Chondrocyte (in vitro differentiated cells): Measurements from ENCODE around the gene NTRK2. TPM values are rescaled to one million over a fixed set of nuclear protein-coding genes. Genes with fewer than 3 reads are reported as not detected.

Source experiments
- DNase-seq: peaks from one replicate; pipeline ENCODE4 v3.0.0; 2021; ENCODE audit warnings: mixed read lengths, low spot score
- H3K27ac Mint-ChIP-seq: one replicate; pipeline ENCODE4 v1.8.0; 2021; ENCODE audit warnings: mild to moderate bottlenecking, moderate library complexity, mixed read lengths; ENCODE audit not compliant: unreplicated experiment
- H3K27me3 Mint-ChIP-seq: 2 replicates; pipeline ENCODE4 v1.8.0; 2021; ENCODE audit warnings: low read depth, mixed read lengths
- H3K36me3 Mint-ChIP-seq: 2 replicates; pipeline ENCODE4 v1.8.0; 2021; ENCODE audit warnings: low read depth, mixed read lengths
- H3K4me1 Mint-ChIP-seq: 2 replicates; pipeline ENCODE4 v1.8.0; 2021; ENCODE audit warnings: low read depth, mild to moderate bottlenecking, mixed read lengths
- H3K4me3 Mint-ChIP-seq: one replicate; pipeline ENCODE4 v1.8.0; 2021; ENCODE audit warnings: mild to moderate bottlenecking, moderate library complexity, mixed read lengths; ENCODE audit not compliant: unreplicated experiment
- H3K9me3 Mint-ChIP-seq: 2 replicates; pipeline ENCODE4 v1.8.0; 2021; ENCODE audit warnings: low read depth, mixed read lengths
- CTCF ChIP-seq: fragments of 200-600 bp; sonication (generic); IDR thresholded peaks from 2 replicates; pipeline ENCODE4 v1.5.0; 2021; ENCODE audit warnings: antibody characterized with exemption, mild to moderate bottlenecking, moderate library complexity
- total RNA-seq: library from RNA; stranded (reverse); gene quantifications from 3 replicates; pipeline ENCODE4 v1.2.1, GENCODE V29; 2021

NTRK2 gene
- total RNA-seq, 1 donor from 2014 or later, result 40.0 TPM

GRCh38 chr9:84799251-84799650 lies 129.7 kb downstream of the NTRK2 start:
- no peaks in the 10 kb centered on the region for H3K27me3 Mint-ChIP-seq
- no peaks in the 10 kb centered on the region for H3K9me3 Mint-ChIP-seq
- no peak for DNase-seq
- H3K36me3 Mint-ChIP-seq, result peaks cover 1% of the 10 kb centered on the region
- TF ChIP-seq CTCF, result no peak
- no peak overlapping the region for H3K4me3 Mint-ChIP-seq
- peaks cover 12% of the 10 kb centered on the region for H3K4me1 Mint-ChIP-seq
- H3K27ac Mint-ChIP-seq, result no peak overlapping the region

GRCh38 chr9:84804951-84805694 lies 135.6 kb downstream of the NTRK2 start:
- DNase-seq, result no peak
- H3K36me3 Mint-ChIP-seq, result peaks cover 2% of the 10 kb centered on the region
- TF ChIP-seq CTCF, result no peak
- H3K4me3 Mint-ChIP-seq, result no peak overlapping the region
- peak overlapping the region; percentile 70 for H3K27ac Mint-ChIP-seq
- H3K4me1 Mint-ChIP-seq, result peaks cover 12% of the 10 kb centered on the region
- no peaks in the 10 kb centered on the region for H3K9me3 Mint-ChIP-seq
- no peaks in the 10 kb centered on the region for H3K27me3 Mint-ChIP-seq

GRCh38 chr9:84807431-84807830 lies 137.9 kb downstream of the NTRK2 start:
- H3K9me3 Mint-ChIP-seq, result no peaks in the 10 kb centered on the region
- no peak for TF ChIP-seq CTCF
- no peaks in the 10 kb centered on the region for H3K27me3 Mint-ChIP-seq
- H3K36me3 Mint-ChIP-seq, result peaks cover 3% of the 10 kb centered on the region
- H3K4me1 Mint-ChIP-seq, result peaks cover 12% of the 10 kb centered on the region
- no peak overlapping the region for H3K27ac Mint-ChIP-seq
- no peak overlapping the region for H3K4me3 Mint-ChIP-seq
- DNase-seq, result no peak

- Mint-ChIP-seq H3K4me3 (no peak overlapping the region), H3K4me1 (peaks cover 17% of the 10 kb centered on the region), H3K27ac (no peak overlapping the region), H3K9me3 (no peaks in the 10 kb centered on the region), H3K27me3 (no peaks in the 10 kb centered on the region), H3K36me3 (peaks cover 3% of the 10 kb centered on the region)
- no peak for DNase-seq
- no peak for TF ChIP-seq CTCF
Measured at GRCh38 chr9:84807870-84808390, 138.4 kb downstream of the NTRK2 start.

- H3K27me3 Mint-ChIP-seq, result no peaks in the 10 kb centered on the region
- peaks cover 20% of the 10 kb centered on the region for H3K4me1 Mint-ChIP-seq
- DNase-seq, result no peak
- H3K36me3 Mint-ChIP-seq, result peaks cover 3% of the 10 kb centered on the region
- no peak for TF ChIP-seq CTCF
- H3K4me3 Mint-ChIP-seq, result no peak overlapping the region
- H3K9me3 Mint-ChIP-seq, result no peaks in the 10 kb centered on the region
- no peak overlapping the region for H3K27ac Mint-ChIP-seq
Measured at GRCh38 chr9:84808416-84808815, 138.9 kb downstream of the NTRK2 start.
